ENCODE results near the gene AQP1. TPM values are rescaled to one million over a fixed set of nuclear protein-coding genes. Genes with fewer than 3 reads are reported as not detected.
A peak's percentile ranks its signal among the peaks of the same experiment; 100 is the strongest.

AQP1 gene
- total and polyA plus RNA-seq, 10 of the 15 experiments (the other 5 are each of a cell fraction or from before 2014, with no cell fraction given) = 0.03 to 0.64 TPM; not detected in 8

DNA sequence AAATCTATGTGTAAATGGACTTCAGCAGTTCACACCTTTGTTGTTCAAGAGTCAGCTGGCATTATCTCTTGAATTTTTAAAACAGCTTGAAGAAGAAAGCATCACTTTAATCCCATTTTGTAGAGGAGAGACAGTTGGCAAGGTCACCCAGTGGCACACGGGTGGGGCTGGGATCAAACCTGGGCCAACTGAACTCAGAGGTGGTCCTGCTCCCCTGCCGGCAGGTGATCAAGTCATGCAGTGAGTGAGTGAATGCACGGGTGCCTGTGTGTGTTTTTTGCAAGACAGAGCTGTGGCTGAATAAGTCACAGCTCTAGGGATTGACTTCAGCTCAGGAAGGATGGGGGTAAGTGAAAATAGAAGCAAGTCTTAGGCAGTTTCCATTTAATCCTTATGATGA, 61.6 kb downstream of the AQP1 start (continued):
- TF ChIP-seq HSF1 (IDR thresholded peaks at IDR 0.05; ENCODE audit: low read depth, low read length) = no peak
- TF ChIP-seq, protein P1, sequence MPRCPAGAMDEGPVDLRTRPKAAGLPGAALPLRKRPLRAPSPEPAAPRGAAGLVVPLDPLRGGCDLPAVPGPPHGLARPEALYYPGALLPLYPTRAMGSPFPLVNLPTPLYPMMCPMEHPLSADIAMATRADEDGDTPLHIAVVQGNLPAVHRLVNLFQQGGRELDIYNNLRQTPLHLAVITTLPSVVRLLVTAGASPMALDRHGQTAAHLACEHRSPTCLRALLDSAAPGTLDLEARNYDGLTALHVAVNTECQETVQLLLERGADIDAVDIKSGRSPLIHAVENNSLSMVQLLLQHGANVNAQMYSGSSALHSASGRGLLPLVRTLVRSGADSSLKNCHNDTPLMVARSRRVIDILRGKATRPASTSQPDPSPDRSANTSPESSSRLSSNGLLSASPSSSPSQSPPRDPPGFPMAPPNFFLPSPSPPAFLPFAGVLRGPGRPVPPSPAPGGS (IDR thresholded peaks at IDR 0.05; ENCODE audit: borderline replicate concordance, insufficient read depth, low read depth, low read length, poor library complexity, severe bottlenecking) = no peak

- ChIA-PET RAD21 (ENCODE audit: unreplicated experiment) (interaction anchor here (0.7 to 3.4 kb wide), 6 partner anchors 10 to 698 kb away, joined by 3 to 28 read pairs (median 5); no protein-coding TSS in a partner anchor), SMC1A (ENCODE audit: uncharacterized antibody, unreplicated experiment) (interaction anchor here (0.7 to 4.8 kb wide), 10 partner anchors 9 to 175 kb away, joined by 3 to 49 read pairs (median 5); no protein-coding TSS in a partner anchor), POLR2A (interaction anchor here (1.3 kb wide), 1 partner anchor 174 kb away, joined by 3 read pairs; no protein-coding TSS in a partner anchor), CTCF (interaction anchor here (0.6 to 11.3 kb wide), 16 partner anchors 9 to 535 kb away, joined by 3 to 159 read pairs (median 4); partner anchors contain the start of gene GHRHR)
- Histone ChIP-seq H3K27me3 (replicated peaks in 1 of 2; ENCODE audit: control insufficient read depth in 2 of 2, insufficient read depth in 2 of 2, low read length in 1 of 2) (no peaks in the 10 kb centered on the region; a peak in 1 of 4 replicates), H3K4me1 (ENCODE audit: control insufficient read depth, insufficient read depth, low read length) (peaks cover 13% of the 10 kb centered on the region), H3K9ac (ENCODE audit: control insufficient read depth, insufficient read depth, low read length) (no peak overlapping the region), H3K79me2 (ENCODE audit: control insufficient read depth, insufficient read depth, low read length) (no peaks in the 10 kb centered on the region), H3K9me3 (replicated peaks; ENCODE audit: control insufficient read depth, insufficient read depth, low read length) (no peaks in the 10 kb centered on the region), H3K4me2 (ENCODE audit: control insufficient read depth, insufficient read depth) (no peak overlapping the region), H2AFZ (ENCODE audit: control insufficient read depth, low read depth, low read length) (peak overlapping the region; percentile 43), H3K27ac (ENCODE audit: control insufficient read depth, insufficient read depth) (peak overlapping the region; percentile 12), H4K20me1 (ENCODE audit: control insufficient read depth, insufficient read depth) (no peaks in the 10 kb centered on the region), H3K36me3 (ENCODE audit: control insufficient read depth in 2 of 2, insufficient read depth in 2 of 2, low read length in 1 of 2) (no peaks in the 10 kb centered on the region), H3K4me3 (no peak overlapping the region)
- TF ChIP-seq ZZZ3 (IDR thresholded peaks at IDR 0.05; ENCODE audit: control insufficient read depth, insufficient read length, low read depth) = no peak
- TF ChIP-seq NFXL1 (IDR thresholded peaks at IDR 0.05; ENCODE audit: borderline replicate concordance) = no peak
- no peak for TF ChIP-seq CREB1 (IDR thresholded peaks at IDR 0.05; ENCODE audit: low read depth)
- no peak for TF ChIP-seq ZBED1 (IDR thresholded peaks at IDR 0.05; ENCODE audit: borderline replicate concordance)
- no peak for TF ChIP-seq ZSCAN29 (IDR thresholded peaks at IDR 0.05)
- no peak for TF ChIP-seq ZNF622 (IDR thresholded peaks at IDR 0.05)
- no peak for TF ChIP-seq NRF1 (conservative IDR thresholded peaks at IDR 0.05; ENCODE audit: low read depth, low read length)
- ATAC-seq = no peak
- no TSS peak for BruUV-seq (replicated peaks)
- WGBS (ENCODE audit: insufficient coverage, insufficient replicate concordance, low lambda C conversion rate, missing lambda C conversion rate) = 73% methylated on average over 18 of the region's 18 CpGs
- in situ Hi-C loops (cut with MboI) = no loop called here
- intact Hi-C loops (cut with micrococcal nuclease; ENCODE audit: unreplicated experiment) = no loop called here
- DNase-seq (ENCODE audit: low read depth, low spot score) = no peak
- FAIRE-seq = no peak
Measured at GRCh38 chr7:30973791-30974604, 62.3 kb downstream of the AQP1 start.
